GM23338 (cell line): ENCODE data around the gene DCLK3. TPM values are rescaled to one million over a fixed set of nuclear protein-coding genes. Genes with fewer than 3 reads are reported as not detected.

Experiments used
- ATAC-seq: fragments of 200-7000 bp; cut with Tn5 transposase; 3 replicates; pipeline ENCODE4 v1.9.1; 2020
- DNase-seq: peaks from one replicate; pipeline ENCODE4 v3.0.0-alpha.2; 2015; ENCODE audit warnings: low spot score
- H2AFZ ChIP-seq: fragments of 200-600 bp; sonication (generic); 2 replicates; pipeline ENCODE4 v1.8.0; 2016; ENCODE audit warnings: antibody characterized with exemption, mild to moderate bottlenecking, moderate library complexity
- H3F3A ChIP-seq: fragments of 200-600 bp; sonication (generic); replicated peaks from 2 replicates; pipeline ENCODE4 v1.8.0; 2017; ENCODE audit warnings: antibody characterized with exemption, mixed run types, low read depth
- H3K27ac ChIP-seq: fragments of 200-600 bp; sonication (generic); 2 replicates; pipeline ENCODE4 v1.6.1; 2016; ENCODE audit warnings: low read depth
- H3K27me3 ChIP-seq: fragments of 200-600 bp; sonication (generic); 2 replicates; pipeline ENCODE4 v1.8.0; 2016; ENCODE audit warnings: mild to moderate bottlenecking, mixed run types, moderate library complexity; ENCODE audit not compliant: insufficient read depth
- H3K36me3 ChIP-seq: fragments of 200-600 bp; sonication (generic); 2 replicates; pipeline ENCODE4 v1.8.0; 2016; ENCODE audit warnings: mild to moderate bottlenecking; ENCODE audit not compliant: insufficient read depth
- H3K4me1 ChIP-seq: fragments of 200-600 bp; sonication (generic); 2 replicates; pipeline ENCODE4 v1.8.0; 2016; ENCODE audit warnings: mild to moderate bottlenecking, moderate library complexity; ENCODE audit not compliant: insufficient read depth
- H3K4me2 ChIP-seq: fragments of 200-600 bp; sonication (generic); 2 replicates; pipeline ENCODE4 v1.7.1; 2017; ENCODE audit warnings: mixed run types
- H3K4me3 ChIP-seq: fragments of 200-600 bp; sonication (generic); 2 replicates; pipeline ENCODE4 v1.6.1; 2016; ENCODE audit warnings: mixed run types
- H3K79me2 ChIP-seq: fragments of 200-600 bp; sonication (generic); replicated peaks from 2 replicates; pipeline ENCODE4 v1.8.0; 2017; ENCODE audit warnings: mild to moderate bottlenecking; ENCODE audit not compliant: insufficient read depth
- H3K9me2 ChIP-seq: fragments of 200-600 bp; sonication (generic); 2 replicates; pipeline ENCODE4 v1.8.0; 2017; ENCODE audit not compliant: insufficient read depth
- H4K20me1 ChIP-seq: fragments of 200-600 bp; sonication (generic); replicated peaks from 2 replicates; pipeline ENCODE4 v1.8.0; 2017; ENCODE audit warnings: mild to moderate bottlenecking; ENCODE audit not compliant: insufficient read depth
- H3K27ac Mint-ChIP-seq: 2 replicates; pipeline ENCODE4 v1.8.0; 2020; ENCODE audit warnings: inconsistent platforms, mild to moderate bottlenecking, moderate library complexity, mixed read lengths
- H3K27me3 Mint-ChIP-seq: 3 replicates; pipeline ENCODE4 v1.8.0; 2022; ENCODE audit warnings: low read depth, mild to moderate bottlenecking, moderate library complexity, mixed read lengths, inconsistent platforms; ENCODE audit not compliant: insufficient read depth, poor library complexity
- H3K36me3 Mint-ChIP-seq: 3 replicates; pipeline ENCODE4 v1.8.0; 2021; ENCODE audit warnings: low read depth, mild to moderate bottlenecking, inconsistent platforms, moderate library complexity, mixed read lengths
- H3K4me1 Mint-ChIP-seq: 3 replicates; pipeline ENCODE4 v1.8.0; 2020; ENCODE audit warnings: mild to moderate bottlenecking, inconsistent platforms, mixed read lengths
- H3K4me3 Mint-ChIP-seq: 3 replicates; pipeline ENCODE4 v1.8.0; 2021; ENCODE audit warnings: moderate library complexity, mild to moderate bottlenecking, inconsistent platforms, mixed read lengths
- H3K9me3 Mint-ChIP-seq: 3 replicates; pipeline ENCODE4 v1.8.0; 2020; ENCODE audit warnings: moderate library complexity, mild to moderate bottlenecking, inconsistent platforms, mixed read lengths
- POLR2AphosphoS5 ChIP-seq: IDR thresholded peaks from 2 replicates; pipeline ENCODE4 v1.6.1; 2016; ENCODE audit warnings: antibody characterized with exemption, low read depth
- REST ChIP-seq: IDR thresholded peaks from one replicate; pipeline ENCODE4 v1.6.1; 2018; ENCODE audit warnings: antibody characterized with exemption; ENCODE audit not compliant: unreplicated experiment
- ZNF114 ChIP-seq: fragments of 250-450 bp; sonication (Bioruptor Pico); IDR thresholded peaks from 2 replicates; pipeline ENCODE4 v1.5.0; 2020; ENCODE audit warnings: mild to moderate bottlenecking, moderate library complexity
- ZNF331 ChIP-seq: fragments of 250-450 bp; sonication (Bioruptor Pico); IDR thresholded peaks from 2 replicates; pipeline ENCODE4 v1.5.0; 2020; ENCODE audit warnings: low read depth, mild to moderate bottlenecking, moderate library complexity
- ZNF462 ChIP-seq: fragments of 250-450 bp; sonication (Bioruptor Pico); IDR thresholded peaks from 2 replicates; pipeline ENCODE4 v1.5.0; 2020; ENCODE audit warnings: mild to moderate bottlenecking, moderate library complexity
- polyA plus RNA-seq: library from polyadenylated mRNA; unstranded; fragments of >200 nt; fragmentation: Nextera tagmentation; extraction: Ambion mirVana; gene quantifications from 2 replicates; pipeline ENCODE4 v1.2.1, GENCODE V29; 2016
- total RNA-seq: library from RNA; depleted of rRNA; stranded (reverse); fragments of >200 nt; shearing (Covaris generic); gene quantifications from 2 replicates; pipeline ENCODE4 v1.2.3, GENCODE V29; 2014

DCLK3 gene
- total and polyA plus RNA-seq, 2 experiments from 2014 or later, result 0.40 to 0.66 TPM

- ATAC-seq (no peak), DNase-seq (no peak)
- H3K9me2 ChIP-seq, result peaks cover 2% of the 10 kb centered on the region; the same call in 1 of the 2 replicates
- no peaks in the 10 kb centered on the region for H3K36me3 Mint-ChIP-seq
- H3K4me2 ChIP-seq, result no peak overlapping the region
- no peak overlapping the region for H3K27ac ChIP-seq
- no peak overlapping the region for H3K27ac Mint-ChIP-seq
- no peaks in the 10 kb centered on the region for H4K20me1 ChIP-seq
- H3K4me1 Mint-ChIP-seq, result peaks cover 14% of the 10 kb centered on the region; the same call in 2 of the 3 replicates
- H3K36me3 ChIP-seq, result no peaks in the 10 kb centered on the region
- no peaks in the 10 kb centered on the region for H3K27me3 ChIP-seq
- no peak overlapping the region for H3K4me3 ChIP-seq
- peaks cover 2% of the 10 kb centered on the region for H3K27me3 Mint-ChIP-seq
- H3K4me1 ChIP-seq, result peaks cover 11% of the 10 kb centered on the region
- no peak for TF ChIP-seq ZNF114 (CRISPR knock-in tag)
- no peak for TF ChIP-seq ZNF331 (CRISPR knock-in tag)
- TF ChIP-seq POLR2AphosphoS5, result no peak
- TF ChIP-seq ZNF462 (CRISPR knock-in tag), result no peak
- TF ChIP-seq REST, result no peak
- H3K9me3 Mint-ChIP-seq, result no peaks in the 10 kb centered on the region
- no peaks in the 10 kb centered on the region for H3K79me2 ChIP-seq
- H3K4me3 Mint-ChIP-seq, result no peak overlapping the region
- no peak overlapping the region for H2AFZ ChIP-seq
- H3F3A ChIP-seq, result no peaks in the 10 kb centered on the region
Measured at GRCh38 chr3:36701249-36701572, 63.1 kb downstream of the DCLK3 start.
